Keratinocyte (primary cell): ENCODE measurements around the gene SCAF4. TPM values are rescaled to one million over a fixed set of nuclear protein-coding genes. Genes with fewer than 3 reads are reported as not detected.

Experiments used
- DNase-seq: peaks from one replicate; pipeline ENCODE4 v3.0.0-alpha.2; 2011; ENCODE audit warnings: low read depth, missing footprints, low spot score
- FAIRE-seq: peaks from 2 replicates; lab custom pipeline; 2011; peaks lifted over from hg19 to GRCh38; lab: Jason Lieb, UNC
- H2AFZ ChIP-seq: 2 replicates; pipeline ENCODE4 v1.6.0; 2012; ENCODE audit warnings: low read length, control low read depth, inconsistent platforms; ENCODE audit not compliant: control insufficient read depth
- H3K27ac ChIP-seq: 2 replicates; pipeline ENCODE4 v1.5.1; 2011; ENCODE audit warnings: low read length; ENCODE audit not compliant: control insufficient read depth, insufficient read depth
- H3K27me3 ChIP-seq: 3 replicates; pipeline ENCODE4 v1.6.0; 2011; ENCODE audit warnings: low read length; ENCODE audit not compliant: control insufficient read depth, insufficient read depth; ENCODE audit errors: extremely low read depth
- H3K36me3 ChIP-seq, 2 experiments: 2 replicates in 1 of 2; 3 replicates in 1 of 2; pipeline ENCODE4 v1.5.1; 2011; ENCODE audit warnings: low read length in 2 of 2, mild to moderate bottlenecking in 1 of 2; ENCODE audit not compliant: control insufficient read depth in 2 of 2, insufficient read depth in 2 of 2; ENCODE audit errors: extremely low read depth in 1 of 2
- H3K4me1 ChIP-seq: 3 replicates; pipeline ENCODE4 v1.5.1; 2011; ENCODE audit warnings: low read length; ENCODE audit not compliant: control insufficient read depth, insufficient read depth; ENCODE audit errors: extremely low read depth
- H3K4me2 ChIP-seq: 3 replicates; pipeline ENCODE4 v1.6.0; 2011; ENCODE audit warnings: low read depth, low read length; ENCODE audit not compliant: control insufficient read depth, insufficient read depth; ENCODE audit errors: extremely low read depth
- H3K4me3 ChIP-seq, 3 experiments: fragments of 200-600 bp in 1 of 3; sonication (generic) in 1 of 3; 2 replicates in 2 of 3; 3 replicates in 1 of 3; pipeline ENCODE4 v1.5.1; 2011 to 2016; ENCODE audit warnings: low read length in 3 of 3, mild to moderate bottlenecking in 3 of 3, control low read depth in 2 of 3, inconsistent platforms in 1 of 3, low read depth in 1 of 3, mixed read lengths in 1 of 3, mixed run types in 1 of 3, moderate library complexity in 1 of 3; ENCODE audit not compliant: control insufficient read depth in 2 of 3, insufficient read depth in 2 of 3; ENCODE audit errors: extremely low read depth in 1 of 3
- H3K79me2 ChIP-seq: 2 replicates; pipeline ENCODE4 v1.6.0; 2012; ENCODE audit warnings: low read length; ENCODE audit not compliant: control insufficient read depth, insufficient read depth
- H3K9ac ChIP-seq: 3 replicates; pipeline ENCODE4 v1.6.0; 2011; ENCODE audit warnings: low read length; ENCODE audit not compliant: control insufficient read depth, insufficient read depth; ENCODE audit errors: extremely low read depth
- H3K9me1 ChIP-seq: 3 replicates; pipeline ENCODE4 v1.6.0; 2011; ENCODE audit warnings: low read length; ENCODE audit not compliant: control insufficient read depth, insufficient read depth; ENCODE audit errors: extremely low read depth
- H3K9me3 ChIP-seq: 2 replicates; pipeline ENCODE4 v1.5.1; 2012; ENCODE audit warnings: low read depth, low read length; ENCODE audit not compliant: control insufficient read depth
- H4K20me1 ChIP-seq: 3 replicates; pipeline ENCODE4 v1.6.0; 2011; ENCODE audit warnings: low read length; ENCODE audit not compliant: control insufficient read depth, insufficient read depth; ENCODE audit errors: extremely low read depth
- CTCF ChIP-seq, 3 experiments: IDR thresholded peaks in 1 of 3; conservative IDR thresholded peaks in 1 of 3; optimal IDR thresholded peaks in 1 of 3; 2 replicates in 2 of 3; 3 replicates in 1 of 3; pipeline versions ENCODE3 to v1.5.1; 2011; ENCODE audit warnings: low read length in 3 of 3, mild to moderate bottlenecking in 3 of 3, moderate library complexity in 2 of 3, control low read depth in 1 of 3, inconsistent platforms in 1 of 3; ENCODE audit not compliant: insufficient read depth in 2 of 3; ENCODE audit errors: extremely low read depth in 1 of 3
- EZH2 ChIP-seq: IDR thresholded peaks from one replicate; pipeline ENCODE4 v1.6.1; 2012; ENCODE audit warnings: inconsistent platforms, mild to moderate bottlenecking, low read length, moderate library complexity
- dilution Hi-C: fragments of 300-500 bp; cut with MboI; formaldehyde crosslinking; loops from one replicate; pipeline ENCODE4 v1.7.0; 2020; ENCODE audit warnings: low sequenced_read_pairs; ENCODE audit not compliant: extremely low pct_ligation_motif_present
- polyA plus RNA-seq, 5 experiments: library from polyadenylated mRNA; depleted of rRNA in 3 of 5; stranded (reverse) in 3 of 5; stranded (forward) in 1 of 5; unstranded in 1 of 5; fragments of >200 nt; gene quantifications; 1 replicate in 1 of 5; 2 replicates in 3 of 5; 3 replicates in 1 of 5; pipeline versions ENCODE4 v1.2.1 to v1.2.3, GENCODE V29; 2011 to 2012; ENCODE audit warnings: missing spikeins in 2 of 5, low read depth in 1 of 5, low replicate concordance in 1 of 5

The SCAF4 gene
- polyA plus RNA-seq, 1 donor (not counting 4 experiments of a cell fraction or from before 2014, with no cell fraction given) = 7.5 TPM

GRCh38 chr21:31771685-31772084 is 39.8 kb upstream of the SCAF4 start:
- Histone ChIP-seq H3K4me1 (no peaks in the 10 kb centered on the region), H3K9me1 (no peaks in the 10 kb centered on the region), H3K36me3 (no peaks in the 10 kb centered on the region), H4K20me1 (no peaks in the 10 kb centered on the region), H3K9ac (no peak overlapping the region), H3K79me2 (no peaks in the 10 kb centered on the region), H3K9me3 (no peaks in the 10 kb centered on the region), H3K27ac (no peak overlapping the region), H3K27me3 (no peaks in the 10 kb centered on the region), H2AFZ (no peak overlapping the region), H3K4me2 (no peak overlapping the region), H3K4me3 (no peak overlapping the region)
- dilution Hi-C loops = no loop called here
- TF ChIP-seq EZH2 (no peak), CTCF (optimal IDR thresholded peaks at IDR 0.05 in 1 of 3, IDR thresholded peaks at IDR 0.05 in 1 of 3, conservative IDR thresholded peaks at IDR 0.05 in 1 of 3; ENCODE audit: extremely low read depth in 1 of 3, insufficient read depth in 2 of 3, low read length in 3 of 3) (no peak)
- no peak for FAIRE-seq
- no peak for DNase-seq

DNA sequence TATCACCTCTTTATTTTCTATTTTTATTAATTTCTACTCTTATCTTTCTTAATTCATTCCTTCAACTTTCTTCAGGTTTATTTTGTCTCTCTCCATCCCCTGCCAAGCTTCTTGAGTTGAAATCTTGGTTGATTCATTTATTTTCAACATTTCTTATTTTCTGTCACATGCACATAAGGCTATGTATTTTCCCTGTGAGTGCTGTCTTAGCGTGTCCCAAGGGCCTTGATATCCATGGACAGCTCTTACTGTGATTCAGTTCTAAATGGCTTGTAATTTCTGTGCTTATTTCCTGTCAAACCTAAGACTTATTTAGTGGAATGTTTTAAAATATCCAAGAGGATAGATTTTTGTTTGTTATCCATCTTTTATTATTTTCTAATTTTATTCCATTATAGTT is 36.8 kb upstream of the SCAF4 start:
- Histone ChIP-seq H3K4me1 (no peaks in the 10 kb centered on the region), H3K27me3 (no peaks in the 10 kb centered on the region), H3K27ac (no peak overlapping the region), H3K36me3 (no peaks in the 10 kb centered on the region), H3K4me2 (no peak overlapping the region), H3K9ac (no peak overlapping the region), H3K9me3 (no peaks in the 10 kb centered on the region), H3K4me3 (no peak overlapping the region), H4K20me1 (no peaks in the 10 kb centered on the region), H3K9me1 (no peaks in the 10 kb centered on the region), H2AFZ (no peak overlapping the region), H3K79me2 (no peaks in the 10 kb centered on the region)
- dilution Hi-C loops = no loop called here
- FAIRE-seq = no peak
- no peak for DNase-seq
- TF ChIP-seq EZH2 (no peak), CTCF (optimal IDR thresholded peaks at IDR 0.05 in 1 of 3, IDR thresholded peaks at IDR 0.05 in 1 of 3, conservative IDR thresholded peaks at IDR 0.05 in 1 of 3; ENCODE audit: extremely low read depth in 1 of 3, insufficient read depth in 2 of 3, low read length in 3 of 3) (no peak)
